Measurements from ENCODE around the gene NOM1.

NOM1 gene

GRCh38 chr7:156988343-156989185 lies 39.1 kb downstream of the NOM1 start:
- TF ChIP-seq CTCF (IDR thresholded peaks at IDR 0.05; ENCODE audit: low read depth, low read length) = no peak
- H3K4me3 ChIP-seq (ENCODE audit: low read depth, low read length) = no peak overlapping the region
- no peaks in the 10 kb centered on the region for H3K4me1 ChIP-seq
- no peaks in the 10 kb centered on the region for H3K36me3 ChIP-seq
- peaks cover 7% of the 10 kb centered on the region for H3K27me3 ChIP-seq
- no peak for DNase-seq
- no peaks in the 10 kb centered on the region for H3K9me3 ChIP-seq

GRCh38 chr7:156989766-156990535 lies 40.4 kb downstream of the NOM1 start:
- Histone ChIP-seq H3K4me3 (ENCODE audit: low read depth, low read length) (no peak overlapping the region), H3K27me3 (peaks cover 15% of the 10 kb centered on the region), H3K36me3 (no peaks in the 10 kb centered on the region), H3K9me3 (no peaks in the 10 kb centered on the region), H3K4me1 (no peaks in the 10 kb centered on the region)
- no peak for TF ChIP-seq CTCF (IDR thresholded peaks at IDR 0.05; ENCODE audit: low read depth, low read length)
- DNase-seq = no peak

GRCh38 chr7:156993021-156993924 lies 43.8 kb downstream of the NOM1 start:
- Histone ChIP-seq H3K4me1 (no peaks in the 10 kb centered on the region), H3K4me3 (ENCODE audit: low read depth, low read length) (no peak overlapping the region), H3K27me3 (peaks cover 27% of the 10 kb centered on the region), H3K36me3 (no peaks in the 10 kb centered on the region), H3K9me3 (no peaks in the 10 kb centered on the region)
- no peak for DNase-seq
- TF ChIP-seq CTCF (IDR thresholded peaks at IDR 0.05; ENCODE audit: low read depth, low read length) = no peak

- H3K4me1 ChIP-seq = no peaks in the 10 kb centered on the region
- no peaks in the 10 kb centered on the region for H3K9me3 ChIP-seq
- no peak overlapping the region for H3K4me3 ChIP-seq (ENCODE audit: low read depth, low read length)
- no peaks in the 10 kb centered on the region for H3K36me3 ChIP-seq
- DNase-seq = no peak
- no peak for TF ChIP-seq CTCF (IDR thresholded peaks at IDR 0.05; ENCODE audit: low read depth, low read length)
- H3K27me3 ChIP-seq = peaks cover 31% of the 10 kb centered on the region
Observed at GRCh38 chr7:156993925-156994235, 44.4 kb downstream of the NOM1 start.

- Histone ChIP-seq H3K4me3 (ENCODE audit: low read depth, low read length) (no peak overlapping the region), H3K4me1 (no peaks in the 10 kb centered on the region), H3K36me3 (no peaks in the 10 kb centered on the region), H3K9me3 (no peaks in the 10 kb centered on the region), H3K27me3 (peaks cover 36% of the 10 kb centered on the region)
- no peak for TF ChIP-seq CTCF (IDR thresholded peaks at IDR 0.05; ENCODE audit: low read depth, low read length)
- DNase-seq = no peak
Observed at GRCh38 chr7:156994417-156994816, 44.9 kb downstream of the NOM1 start.
